ENCODE results near the gene FGD5. TPM values are rescaled to one million over a fixed set of nuclear protein-coding genes. Genes with fewer than 3 reads are reported as not detected.

Gene FGD5
- total RNA-seq, 1 donor from 2014 or later, result 112 TPM

- Histone ChIP-seq H3K27me3 (no peaks in the 10 kb centered on the region), H3K9me3 (no peaks in the 10 kb centered on the region), H3K4me3 (no peak overlapping the region), H3K4me1 (no peaks in the 10 kb centered on the region), H3K36me3 (no peaks in the 10 kb centered on the region), H3K27ac (no peak overlapping the region)
- TF ChIP-seq CTCF (IDR thresholded peaks at IDR 0.05), result no peak
- peak in 1 of 2 donors; percentile 34 for DNase-seq (ENCODE audit: low spot score in 2 of 2)
- intact Hi-C loops (cut with DNase I), result no loop called here
Observed at GRCh38 chr3:14834807-14835466, 16.2 kb downstream of the FGD5 start.

- Histone ChIP-seq H3K4me1 (no peaks in the 10 kb centered on the region), H3K36me3 (no peaks in the 10 kb centered on the region), H3K27me3 (no peaks in the 10 kb centered on the region), H3K27ac (no peak overlapping the region), H3K9me3 (no peaks in the 10 kb centered on the region), H3K4me3 (no peak overlapping the region)
- peak in 1 of 2 donors; percentile 79 for DNase-seq (ENCODE audit: low spot score in 2 of 2)
- intact Hi-C loops (cut with DNase I), result no loop called here
- TF ChIP-seq CTCF (IDR thresholded peaks at IDR 0.05), result no peak
Observed at GRCh38 chr3:14836049-14836468, 17.3 kb downstream of the FGD5 start.

GRCh38 chr3:14837186-14837877 is 18.6 kb downstream of the FGD5 start:
- Histone ChIP-seq H3K27me3 (no peaks in the 10 kb centered on the region), H3K4me1 (no peaks in the 10 kb centered on the region), H3K27ac (peak overlapping the region in 1 of 2 donors; percentile 45), H3K36me3 (no peaks in the 10 kb centered on the region), H3K9me3 (no peaks in the 10 kb centered on the region), H3K4me3 (no peak overlapping the region)
- peak in 1 of 2 donors; percentile 38 for DNase-seq (ENCODE audit: low spot score in 2 of 2)
- intact Hi-C loops (cut with DNase I), result no loop called here
- TF ChIP-seq CTCF (IDR thresholded peaks at IDR 0.05), result no peak

- Histone ChIP-seq H3K4me3 (no peak overlapping the region), H3K4me1 (no peaks in the 10 kb centered on the region), H3K27ac (no peak overlapping the region), H3K36me3 (no peaks in the 10 kb centered on the region), H3K9me3 (no peaks in the 10 kb centered on the region), H3K27me3 (no peaks in the 10 kb centered on the region)
- TF ChIP-seq CTCF (IDR thresholded peaks at IDR 0.05), result no peak
- no peak for DNase-seq (ENCODE audit: low spot score in 2 of 2)
- intact Hi-C loops (cut with DNase I), result no loop called here
Observed at GRCh38 chr3:14837878-14838258, 19.1 kb downstream of the FGD5 start.

- Histone ChIP-seq H3K4me3 (no peak overlapping the region), H3K27me3 (no peaks in the 10 kb centered on the region), H3K9me3 (no peaks in the 10 kb centered on the region), H3K36me3 (no peaks in the 10 kb centered on the region), H3K4me1 (no peaks in the 10 kb centered on the region), H3K27ac (no peak overlapping the region)
- intact Hi-C loops (cut with DNase I), result no loop called here
- peak in 1 of 2 donors; percentile 54 for DNase-seq (ENCODE audit: low spot score in 2 of 2)
- TF ChIP-seq CTCF (IDR thresholded peaks at IDR 0.05), result no peak
Observed at GRCh38 chr3:14839236-14839635, 20.5 kb downstream of the FGD5 start.

All from ascending aorta (tissue), 2 donors.